Activated B cell treated with CpG ODN at 0.5 μM for 24 hours (primary cell): ENCODE measurements around the gene B3GALT4. TPM values are rescaled to one million over a fixed set of nuclear protein-coding genes. Genes with fewer than 3 reads are reported as not detected.
"Not testable (repeated sequence)": the region's sequence is repeated elsewhere in the genome, so short reads cannot be mapped to it uniquely, and the experiment has no call there.

Source experiments
- ATAC-seq: fragments of 200-7000 bp; cut with Tn5 transposase; one replicate; pipeline ENCODE4 v1.10.0; 2021; ENCODE audit warnings: low read depth, mild to moderate bottlenecking, moderate library complexity
- CTCF ChIA-PET: fragments of 350-600 bp; sonication (Branson Sonifier 250); formaldehyde crosslinking; loops from one replicate; lab custom pipeline; 2021; ENCODE audit warnings: antibody characterized with exemption; lab: Charles Lee
- POLR2A ChIA-PET: fragments of 350-600 bp; sonication (Branson Sonifier 250); formaldehyde crosslinking; loops from one replicate; lab custom pipeline; 2021; ENCODE audit warnings: antibody characterized with exemption; lab: Charles Lee
- DNase-seq: peaks from one replicate; pipeline ENCODE4 v3.0.0; 2022
- H3K27ac Mint-ChIP-seq: one replicate; pipeline ENCODE4 v1.8.0; 2020; ENCODE audit warnings: mixed read lengths
- H3K27me3 Mint-ChIP-seq: one replicate; pipeline ENCODE4 v1.8.0; 2021; ENCODE audit warnings: mixed read lengths
- H3K36me3 Mint-ChIP-seq: one replicate; pipeline ENCODE4 v1.8.0; 2021; ENCODE audit warnings: low read depth, mixed read lengths
- H3K4me1 Mint-ChIP-seq: one replicate; pipeline ENCODE4 v1.8.0; 2021; ENCODE audit warnings: mixed read lengths
- H3K4me3 Mint-ChIP-seq: one replicate; pipeline ENCODE4 v1.8.0; 2020; ENCODE audit warnings: mild to moderate bottlenecking, mixed read lengths
- H3K9me3 Mint-ChIP-seq: one replicate; pipeline ENCODE4 v1.8.0; 2020; ENCODE audit warnings: mixed read lengths
- intact Hi-C: fragments of 100-400 bp; cut with micrococcal nuclease; formaldehyde crosslinking; loops from one replicate; pipeline ENCODE4 v1.15.1; 2024
- total RNA-seq: library from RNA; stranded (reverse); gene quantifications from 2 replicates; pipeline ENCODE4 v1.2.3, GENCODE V29; 2022
- TF ChIP-seq, protein P1 (sequence below): fragments of 200-600 bp; IDR thresholded peaks from one replicate; pipeline ENCODE4 v1.8.0; 2022; ENCODE audit warnings: antibody characterized with exemption, mild to moderate bottlenecking

Gene B3GALT4
- total RNA-seq, 1 donor from 2014 or later = 19.4 TPM

DNA sequence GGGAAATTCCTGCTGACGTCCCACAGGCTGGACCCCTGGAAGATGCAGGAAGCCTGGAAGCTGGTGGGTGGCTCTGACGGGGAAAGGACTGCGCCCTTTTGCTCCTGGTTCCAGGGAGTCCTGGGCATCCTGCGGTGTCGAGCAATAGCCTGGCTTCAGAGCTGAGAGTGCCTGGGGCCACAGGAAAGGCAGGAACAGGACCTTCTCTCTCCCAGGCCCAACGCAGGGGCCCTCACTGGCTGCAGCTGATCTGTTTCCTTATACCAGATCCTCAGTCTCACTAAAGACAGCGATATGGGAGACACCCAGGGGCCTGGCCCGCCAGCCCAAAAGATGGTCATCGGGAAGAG, 1.4 kb downstream of the B3GALT4 start:
- CTCF ChIA-PET = interaction anchor here (1.7 to 2.5 kb wide), 3 partner anchors 12 to 66 kb away, joined by 10 to 21 read pairs (median 19); partner anchors contain the start of genes PFDN6 and WDR46
- H3K27ac Mint-ChIP-seq = peak overlapping the region; percentile 93
- ATAC-seq (no peak), DNase-seq (no peak)
- H3K4me1 Mint-ChIP-seq = peaks cover 50% of the 10 kb centered on the region
- H3K4me3 Mint-ChIP-seq = peak overlapping the region; percentile 19
- no peaks in the 10 kb centered on the region for H3K27me3 Mint-ChIP-seq
- TF ChIP-seq, protein P1, sequence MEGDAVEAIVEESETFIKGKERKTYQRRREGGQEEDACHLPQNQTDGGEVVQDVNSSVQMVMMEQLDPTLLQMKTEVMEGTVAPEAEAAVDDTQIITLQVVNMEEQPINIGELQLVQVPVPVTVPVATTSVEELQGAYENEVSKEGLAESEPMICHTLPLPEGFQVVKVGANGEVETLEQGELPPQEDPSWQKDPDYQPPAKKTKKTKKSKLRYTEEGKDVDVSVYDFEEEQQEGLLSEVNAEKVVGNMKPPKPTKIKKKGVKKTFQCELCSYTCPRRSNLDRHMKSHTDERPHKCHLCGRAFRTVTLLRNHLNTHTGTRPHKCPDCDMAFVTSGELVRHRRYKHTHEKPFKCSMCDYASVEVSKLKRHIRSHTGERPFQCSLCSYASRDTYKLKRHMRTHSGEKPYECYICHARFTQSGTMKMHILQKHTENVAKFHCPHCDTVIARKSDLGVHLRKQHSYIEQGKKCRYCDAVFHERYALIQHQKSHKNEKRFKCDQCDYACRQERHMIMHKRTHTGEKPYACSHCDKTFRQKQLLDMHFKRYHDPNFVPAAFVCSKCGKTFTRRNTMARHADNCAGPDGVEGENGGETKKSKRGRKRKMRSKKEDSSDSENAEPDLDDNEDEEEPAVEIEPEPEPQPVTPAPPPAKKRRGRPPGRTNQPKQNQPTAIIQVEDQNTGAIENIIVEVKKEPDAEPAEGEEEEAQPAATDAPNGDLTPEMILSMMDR = no peak
- no peaks in the 10 kb centered on the region for H3K9me3 Mint-ChIP-seq
- intact Hi-C loops = no loop called here
- H3K36me3 Mint-ChIP-seq = peaks cover 83% of the 10 kb centered on the region
- POLR2A ChIA-PET = interaction anchor here (0.5 to 4.2 kb wide), 15 partner anchors 9 to 1082 kb away, joined by 3 to 79 read pairs (median 14); partner anchors contain the start of genes CUTA, PFDN6, RGL2 and TAPBP

DNA sequence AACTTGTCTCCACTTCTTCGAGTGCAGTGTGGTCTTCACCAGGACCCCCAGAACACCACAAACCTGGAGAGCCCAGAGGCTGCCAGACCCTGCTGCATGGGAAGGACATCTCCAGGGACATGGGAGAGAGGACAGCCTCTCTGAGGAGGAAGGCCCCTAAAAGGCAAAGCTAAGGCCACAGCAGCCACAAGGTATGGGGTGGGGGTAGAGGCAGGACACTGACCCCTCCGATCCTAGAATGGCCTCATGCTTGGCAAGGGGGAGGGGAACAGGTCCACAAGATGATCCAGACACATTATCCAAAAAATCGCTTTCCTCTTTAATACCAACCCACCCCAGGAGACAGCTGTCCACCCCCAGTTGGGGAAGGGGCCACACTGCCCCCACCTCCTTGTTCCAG, 1.9 kb downstream of the B3GALT4 start:
- POLR2A ChIA-PET = interaction anchor here (1.1 to 4.2 kb wide), 14 partner anchors 9 to 1083 kb away, joined by 3 to 79 read pairs (median 22); partner anchors contain the start of genes CUTA, PFDN6, RGL2 and TAPBP
- Mint-ChIP-seq H3K4me3 (peak overlapping the region; percentile 24), H3K9me3 (no peaks in the 10 kb centered on the region), H3K36me3 (peaks cover 84% of the 10 kb centered on the region), H3K27me3 (no peaks in the 10 kb centered on the region), H3K4me1 (peaks cover 46% of the 10 kb centered on the region), H3K27ac (peak overlapping the region; percentile 93)
- intact Hi-C loops = no loop called here
- CTCF ChIA-PET = interaction anchor here (2.5 kb wide), 1 partner anchor 66 kb away, joined by 19 read pairs; no protein-coding TSS in a partner anchor
- TF ChIP-seq, protein P1 = no peak
- ATAC-seq (no peak), DNase-seq (no peak)

DNA sequence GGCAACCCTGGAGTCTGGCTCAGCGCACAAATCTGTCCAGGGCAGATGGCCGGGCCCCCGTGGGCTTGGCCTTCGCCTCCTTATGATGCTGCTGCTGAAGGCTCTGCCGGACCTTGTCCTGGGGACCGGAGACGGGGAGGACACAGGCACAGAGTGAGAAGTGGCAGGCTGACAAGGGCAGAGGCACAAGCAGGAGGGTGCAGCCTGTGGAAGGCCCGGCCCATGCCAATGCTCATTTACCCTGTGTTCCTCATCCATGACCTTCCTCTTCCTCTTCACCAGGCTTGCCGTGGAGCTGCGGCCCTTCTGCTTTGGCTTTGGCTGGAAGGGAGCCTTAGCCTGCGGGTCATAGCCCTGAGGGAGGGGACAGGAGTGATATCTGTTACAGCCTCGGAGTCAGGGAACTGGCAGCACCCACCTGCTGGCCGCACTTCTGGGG, 2.4 kb downstream of the B3GALT4 start:
- Mint-ChIP-seq H3K4me1 (peaks cover 43% of the 10 kb centered on the region), H3K36me3 (peaks cover 85% of the 10 kb centered on the region), H3K4me3 (no peak overlapping the region), H3K27ac (peak overlapping the region; percentile 41), H3K27me3 (no peaks in the 10 kb centered on the region), H3K9me3 (no peaks in the 10 kb centered on the region)
- TF ChIP-seq, protein P1 = no peak
- DNase-seq = no peak
- intact Hi-C loops = no loop called here
- ChIA-PET POLR2A (interaction anchor here (1.1 to 4.2 kb wide), 5 partner anchors 10 to 152 kb away, joined by 3 to 79 read pairs (median 12); partner anchors contain the start of genes PFDN6 and WDR46), CTCF (no interaction called here)
- no peak for ATAC-seq

DNA sequence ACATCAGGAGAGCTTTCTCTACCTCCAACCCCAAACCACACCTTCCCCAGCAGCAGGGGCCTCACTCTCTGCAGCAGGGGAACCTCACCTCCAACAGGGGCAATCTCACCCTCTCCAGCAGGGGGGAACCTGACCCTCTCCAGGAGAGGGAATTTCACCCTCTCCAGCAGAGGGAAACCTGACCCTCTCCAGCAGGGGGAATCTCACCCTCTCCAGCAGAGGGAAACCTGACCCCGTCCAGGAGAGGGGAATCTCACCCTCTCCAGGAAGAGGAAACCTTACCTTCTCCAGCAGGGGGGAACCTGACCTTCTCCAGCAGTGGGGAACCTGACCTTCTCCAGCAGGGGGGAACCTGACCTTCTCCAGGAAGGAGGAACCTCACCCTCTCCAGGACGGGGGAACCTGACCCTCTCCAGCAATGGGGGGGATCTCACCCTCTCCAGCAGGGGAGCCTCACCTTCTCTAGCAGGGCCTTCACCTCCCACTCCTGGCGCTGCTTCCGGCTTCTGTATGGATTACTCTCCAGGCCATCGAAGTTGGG, 3.1 kb downstream of the B3GALT4 start:
- H3K4me3 Mint-ChIP-seq = no peak overlapping the region
- peaks cover 83% of the 10 kb centered on the region for H3K36me3 Mint-ChIP-seq
- CTCF ChIA-PET = no interaction called here
- H3K4me1 Mint-ChIP-seq = peaks cover 35% of the 10 kb centered on the region
- intact Hi-C loops = no loop called here
- H3K27me3 Mint-ChIP-seq = no peaks in the 10 kb centered on the region
- ATAC-seq (no peak), DNase-seq (no peak)
- POLR2A ChIA-PET = interaction anchor here (1.2 to 2.7 kb wide), 2 partner anchors 8 to 9 kb away, joined by 6 to 16 read pairs; partner anchors contain the start of genes PFDN6, RPS18, VPS52 and WDR46
- H3K27ac Mint-ChIP-seq = peak overlapping the region; percentile 24
- H3K9me3 Mint-ChIP-seq = no peaks in the 10 kb centered on the region
- TF ChIP-seq, protein P1 = no peak

DNA sequence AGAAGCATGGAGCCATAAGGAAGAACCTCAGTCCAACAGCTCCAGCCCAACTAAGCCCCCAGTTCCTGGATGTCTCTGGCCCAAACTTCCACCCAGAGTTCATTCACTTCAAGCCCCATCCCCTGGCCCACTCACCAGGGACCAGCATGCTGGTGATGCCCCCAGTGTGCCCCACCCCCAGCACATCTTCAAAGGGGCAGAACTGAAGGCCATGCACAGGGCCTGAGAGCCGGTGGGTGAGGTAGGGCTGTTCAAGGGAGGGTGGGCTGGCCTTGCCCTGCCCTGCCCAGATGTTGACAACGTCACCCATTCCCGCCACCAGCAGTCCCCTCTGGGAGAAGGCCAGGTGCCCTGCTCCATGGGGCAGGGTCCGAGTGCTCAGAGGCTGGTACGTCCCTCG, 3.6 kb downstream of the B3GALT4 start:
- no peak for DNase-seq
- no peak for ATAC-seq
- Mint-ChIP-seq H3K9me3 (no peaks in the 10 kb centered on the region), H3K27ac (peak overlapping the region; percentile 19), H3K4me3 (no peak overlapping the region), H3K4me1 (peaks cover 30% of the 10 kb centered on the region), H3K36me3 (peaks cover 83% of the 10 kb centered on the region), H3K27me3 (no peaks in the 10 kb centered on the region)
- TF ChIP-seq, protein P1 = no peak
- CTCF ChIA-PET = interaction anchor here (1.2 kb wide), 1 partner anchor 19 kb away, joined by 3 read pairs; no protein-coding TSS in a partner anchor
- POLR2A ChIA-PET = interaction anchor here (1.2 to 2.7 kb wide), 3 partner anchors 9 to 32 kb away, joined by 6 to 16 read pairs (median 11); partner anchors contain the start of genes PFDN6, RPS18, TAPBP and VPS52
- intact Hi-C loops = no loop called here

DNA sequence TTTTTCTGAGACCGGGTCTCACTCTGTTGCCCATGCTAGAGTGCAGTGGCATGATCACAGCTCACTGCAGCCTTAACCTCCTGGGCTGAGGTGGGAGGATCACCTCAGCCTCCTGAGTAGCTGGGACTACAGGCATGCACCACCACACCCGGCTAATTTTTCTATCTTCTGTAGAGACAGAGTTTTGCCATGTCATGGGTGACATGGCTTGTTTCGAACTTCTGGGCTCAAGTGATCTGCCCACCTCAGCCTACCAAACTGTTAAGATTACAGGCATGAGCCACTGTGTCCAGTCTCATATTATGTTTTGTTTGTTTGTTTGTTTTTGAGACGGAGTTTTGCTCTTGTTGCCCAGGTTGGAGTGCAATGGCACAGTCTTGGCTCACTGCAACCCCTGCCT, 8.3 kb downstream of the B3GALT4 start:
- H3K27ac Mint-ChIP-seq, H3K9me3 Mint-ChIP-seq, intact Hi-C loops, DNase-seq, ATAC-seq, POLR2A ChIA-PET, H3K27me3 Mint-ChIP-seq, H3K4me3 Mint-ChIP-seq, CTCF ChIA-PET: not testable (repeated sequence)
- H3K36me3 Mint-ChIP-seq = peaks cover 80% of the 10 kb centered on the region
- H3K4me1 Mint-ChIP-seq = peaks cover 36% of the 10 kb centered on the region
